GM12801 (cell line): Measurements from ENCODE around the gene PIGL.

Source experiments
- CTCF ChIP-seq: IDR thresholded peaks from one replicate; pipeline ENCODE4 v1.5.1; 2011; ENCODE audit warnings: control low read depth; ENCODE audit not compliant: insufficient read length; ENCODE audit errors: extremely low read depth

Gene PIGL

GRCh38 chr17:16215273-16215964 lies 1.6 kb upstream of the PIGL start, which contains the start of gene NCOR1:
Gene NCOR1, minus strand, starts transcription at chr17:16215534. Its CDS starts 20,965 bp downstream, at chr17:16194569.
- no peak for TF ChIP-seq CTCF

DNA sequence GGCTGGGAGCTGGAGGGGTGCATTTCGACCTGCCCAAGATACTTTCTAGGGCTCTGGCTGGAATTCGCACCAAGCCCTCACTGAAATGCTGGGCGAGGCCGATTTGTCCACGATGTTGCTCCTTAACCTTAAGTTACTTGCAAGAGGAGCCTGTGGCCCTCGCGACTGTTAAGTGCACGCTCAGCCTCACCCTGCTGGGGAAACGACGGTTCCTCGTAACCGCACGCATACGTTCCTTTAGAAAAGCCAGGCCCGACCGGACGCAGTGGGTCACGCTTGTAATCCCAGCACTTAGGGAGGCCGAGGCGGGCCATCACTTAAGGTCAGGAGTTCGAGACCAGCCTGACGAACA lies 1.1 kb upstream of the PIGL start:
- no peak for TF ChIP-seq CTCF

- TF ChIP-seq CTCF, result no peak
These were observed 5.4 kb downstream of the PIGL start for GRCh38 chr17:16222406-16222805.

- TF ChIP-seq CTCF, result no peak
These were observed 15.4 kb downstream of the PIGL start for GRCh38 chr17:16232391-16232790.

DNA sequence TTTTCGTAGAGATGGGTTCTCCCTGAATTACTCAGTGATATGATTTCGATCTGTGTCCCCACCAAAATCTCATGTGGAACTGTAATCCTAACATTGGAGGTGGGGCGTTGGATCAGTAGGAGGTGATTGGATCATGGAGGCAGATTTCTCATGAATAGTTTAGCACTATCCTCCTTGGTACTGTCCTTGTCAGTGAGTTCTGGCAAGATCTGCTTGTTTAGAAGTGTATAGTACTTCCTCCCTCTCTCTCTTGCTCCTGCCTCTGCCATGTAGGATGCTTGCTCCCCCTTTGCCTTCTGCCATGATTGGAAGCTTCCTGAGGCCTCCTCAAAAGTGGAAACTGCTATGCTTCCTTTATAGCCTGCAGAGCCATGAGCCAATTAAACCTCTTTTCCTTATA lies 22.9 kb downstream of the PIGL start:
- no peak for TF ChIP-seq CTCF

DNA sequence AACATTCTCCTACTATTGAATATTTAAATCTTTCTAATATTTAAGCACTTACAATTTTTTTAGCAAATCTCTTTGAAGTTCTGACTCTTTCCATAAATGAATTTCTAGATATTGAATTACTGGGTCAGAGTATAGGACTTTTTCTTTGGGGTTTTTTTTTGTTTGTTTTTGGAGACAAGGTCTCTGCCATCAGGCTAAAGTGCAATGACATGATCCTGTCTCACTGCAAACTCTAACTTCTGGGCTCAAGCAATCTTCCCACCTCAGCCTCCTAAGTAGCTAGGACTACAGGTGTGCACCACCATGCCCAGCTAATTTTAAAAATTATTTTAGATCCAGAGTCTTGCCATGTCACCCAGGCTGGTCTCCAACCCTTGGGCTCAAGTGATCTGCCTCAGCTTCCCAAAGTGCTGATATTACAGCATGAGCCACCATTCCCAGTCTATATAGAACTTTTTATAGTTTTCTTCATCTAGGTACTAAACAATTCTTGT lies 24.9 kb downstream of the PIGL start:
- TF ChIP-seq CTCF, result no peak

GRCh38 chr17:16243385-16243784 lies 26.4 kb downstream of the PIGL start:
- no peak for TF ChIP-seq CTCF
